HG03103 (cell line): ENCODE measurements around the gene ATRAID.

ENCODE experiments used
- ATAC-seq: cut with Tn5 transposase; IDR thresholded peaks from one replicate; pipeline ENCODE4 v1.9.1; 2021; ENCODE audit warnings: low read depth; ENCODE audit not compliant: unreplicated experiment

The ATRAID gene

GRCh38 chr2:27247893-27248292 lies 36.1 kb downstream of the ATRAID start:
- no peak for ATAC-seq

GRCh38 chr2:27249159-27249890 lies 37.5 kb downstream of the ATRAID start:
- no peak for ATAC-seq

- no peak for ATAC-seq
Measured at GRCh38 chr2:27249891-27250651, 38.2 kb downstream of the ATRAID start.

- no peak for ATAC-seq
Measured at GRCh38 chr2:27250652-27251379, 39.0 kb downstream of the ATRAID start.

GRCh38 chr2:27251766-27252165 lies 39.9 kb downstream of the ATRAID start:
- no peak for ATAC-seq

GRCh38 chr2:27255187-27255586 lies 43.3 kb downstream of the ATRAID start:
- ATAC-seq, result no peak

GRCh38 chr2:27255660-27256059 lies 43.8 kb downstream of the ATRAID start:
- no peak for ATAC-seq

GRCh38 chr2:27256855-27257454 lies 45.1 kb downstream of the ATRAID start:
- ATAC-seq, result no peak

- ATAC-seq, result no peak
Measured at GRCh38 chr2:27258051-27258450, 46.2 kb downstream of the ATRAID start.

- no peak for ATAC-seq
Measured at GRCh38 chr2:27261241-27261925, 49.5 kb downstream of the ATRAID start.

- ATAC-seq, result no peak
Measured at GRCh38 chr2:27261926-27262298, 50.1 kb downstream of the ATRAID start.

GRCh38 chr2:27262379-27263286 lies 50.8 kb downstream of the ATRAID start, which contains the start of gene SLC30A3:
TSS of gene SLC30A3 (minus strand) at chr2:27263047. CDS start at chr2:27262906, 141 bp downstream.
- no peak for ATAC-seq

GRCh38 chr2:27263287-27264252 lies 51.7 kb downstream of the ATRAID start:
- ATAC-seq, result no peak

- ATAC-seq, result no peak
Measured at GRCh38 chr2:27264253-27264752, 52.5 kb downstream of the ATRAID start.

GRCh38 chr2:27264753-27265535 lies 53.1 kb downstream of the ATRAID start:
- no peak for ATAC-seq

GRCh38 chr2:27265536-27265870 lies 53.7 kb downstream of the ATRAID start:
- ATAC-seq, result no peak
